CD14-positive monocyte (primary cell): ENCODE measurements around the gene MAST4. TPM values are rescaled to one million over a fixed set of nuclear protein-coding genes. Genes with fewer than 3 reads are reported as not detected.

Experiments
- DNase-seq, 3 donors: peaks; one replicate each; pipeline ENCODE4 v3.0.0-alpha.2; 2011 to 2022
- H2AFZ ChIP-seq: 2 replicates; pipeline ENCODE4 v1.6.0; 2012; ENCODE audit warnings: mild to moderate bottlenecking, low read depth, low read length, inconsistent platforms; ENCODE audit not compliant: insufficient read depth, poor library complexity, severe bottlenecking
- H3K27ac ChIP-seq, 2 donors: 1 replicate in 1 of 2; 2 replicates in 1 of 2; pipeline ENCODE4 v1.5.1; 2012 to 2013; ENCODE audit warnings: low read length in 2 of 2, control low read depth in 1 of 2, inconsistent platforms in 1 of 2, low read depth in 1 of 2, mild to moderate bottlenecking in 1 of 2
- H3K27me3 ChIP-seq, 2 donors: one replicate each; pipeline versions ENCODE4 v1.6.0 to v1.6.1; 2011 to 2013; ENCODE audit warnings: low read length in 2 of 2; ENCODE audit not compliant: control insufficient read depth in 2 of 2, insufficient read depth in 2 of 2
- H3K36me3 ChIP-seq, 2 donors: replicated peaks in 1 of 2; 1 replicate in 1 of 2; 2 replicates in 1 of 2; pipeline versions ENCODE4 v1.5.1 to v1.6.1; 2012 to 2013; ENCODE audit warnings: low read length in 2 of 2, control low read depth in 1 of 2, inconsistent platforms in 1 of 2, mild to moderate bottlenecking in 1 of 2; ENCODE audit not compliant: insufficient read depth in 2 of 2, control insufficient read depth in 1 of 2
- H3K4me1 ChIP-seq, 2 donors: 1 replicate in 1 of 2; 2 replicates in 1 of 2; pipeline versions ENCODE4 v1.5.1 to v1.6.1; 2012 to 2013; ENCODE audit warnings: low read length in 2 of 2, control low read depth in 1 of 2, inconsistent platforms in 1 of 2, mild to moderate bottlenecking in 1 of 2, moderate library complexity in 1 of 2; ENCODE audit not compliant: insufficient read depth in 2 of 2, control insufficient read depth in 1 of 2
- H3K4me2 ChIP-seq: replicated peaks from 2 replicates; pipeline ENCODE3; 2012; ENCODE audit warnings: low read length, moderate library complexity, mild to moderate bottlenecking; ENCODE audit not compliant: poor library complexity, severe bottlenecking; ENCODE audit errors: extremely low read depth
- H3K4me3 ChIP-seq, 3 experiments: fragments of 200-600 bp in 1 of 3; sonication (generic) in 1 of 3; replicated peaks in 1 of 3; 1 replicate in 2 of 3; 2 replicates in 1 of 3; pipeline ENCODE4 v1.5.1; 2011 to 2013; ENCODE audit warnings: low read length in 3 of 3, mild to moderate bottlenecking in 3 of 3, control low read depth in 2 of 3, low read depth in 2 of 3, inconsistent platforms in 1 of 3, moderate library complexity in 1 of 3
- H3K79me2 ChIP-seq: 2 replicates; pipeline ENCODE4 v1.6.0; 2012; ENCODE audit warnings: mild to moderate bottlenecking, control low read depth, inconsistent platforms, low read length, moderate library complexity; ENCODE audit not compliant: insufficient read depth
- H3K9ac ChIP-seq: 2 replicates; pipeline ENCODE4 v1.6.0; 2017; ENCODE audit warnings: low read length, mild to moderate bottlenecking; ENCODE audit not compliant: insufficient read depth, poor library complexity, severe bottlenecking
- H3K9me3 ChIP-seq, 2 donors: replicated peaks in 1 of 2; 1 replicate in 1 of 2; 2 replicates in 1 of 2; pipeline versions ENCODE4 v1.5.1 to v1.6.1; 2012 to 2013; ENCODE audit warnings: low read length in 2 of 2, control low read depth in 1 of 2; ENCODE audit not compliant: control insufficient read depth in 1 of 2, insufficient read depth in 1 of 2
- H4K20me1 ChIP-seq: 2 replicates; pipeline ENCODE4 v1.6.0; 2012; ENCODE audit warnings: mild to moderate bottlenecking, low read length, control low read depth, moderate library complexity; ENCODE audit not compliant: insufficient read depth
- H3K27ac Mint-ChIP-seq, 7 donors: one replicate each; pipeline ENCODE4 v1.8.0; 2020; ENCODE audit warnings: mild to moderate bottlenecking in 7 of 7, mixed read lengths in 7 of 7, moderate library complexity in 6 of 7, inconsistent platforms in 2 of 7
- H3K27me3 Mint-ChIP-seq, 3 donors: one replicate each; pipeline ENCODE4 v1.8.0; 2021 to 2022; ENCODE audit warnings: low read depth in 3 of 3, mild to moderate bottlenecking in 3 of 3, mixed read lengths in 3 of 3, moderate library complexity in 3 of 3, inconsistent platforms in 1 of 3
- H3K36me3 Mint-ChIP-seq, 2 donors: one replicate each; pipeline ENCODE4 v1.8.0; 2020; ENCODE audit warnings: mixed read lengths in 2 of 2, inconsistent platforms in 1 of 2, mild to moderate bottlenecking in 1 of 2
- H3K4me1 Mint-ChIP-seq: one replicate; pipeline ENCODE4 v1.8.0; 2020; ENCODE audit warnings: mild to moderate bottlenecking, mixed read lengths
- H3K4me3 Mint-ChIP-seq, 2 donors: one replicate each; pipeline ENCODE4 v1.8.0; 2020; ENCODE audit warnings: mild to moderate bottlenecking in 2 of 2, mixed read lengths in 2 of 2, moderate library complexity in 1 of 2
- H3K9me3 Mint-ChIP-seq, 7 donors: one replicate each; pipeline ENCODE4 v1.8.0; 2020 to 2022; ENCODE audit warnings: mixed read lengths in 7 of 7, mild to moderate bottlenecking in 6 of 7, moderate library complexity in 6 of 7, inconsistent platforms in 2 of 7
- CTCF ChIP-seq: fragments of 200-600 bp; IDR thresholded peaks from one replicate; pipeline ENCODE4 v1.8.0; 2022; ENCODE audit warnings: antibody characterized with exemption, mild to moderate bottlenecking
- WGBS: methylation state at CpG from one replicate; pipeline ENCODE4 v1.1.5; 2013; ENCODE audit warnings: missing lambda C conversion rate; ENCODE audit not compliant: insufficient coverage; 5-methylcytosine and 5-hydroxymethylcytosine counted together
- intact Hi-C, 2 donors: fragments of 100-400 bp; cut with micrococcal nuclease; formaldehyde crosslinking; loops; one replicate each; pipeline versions ENCODE4 v1.15.0 to v1.15.1; 2023
- polyA plus RNA-seq, 3 donors: library from polyadenylated mRNA; depleted of rRNA in 1 of 3; unstranded in 2 of 3; stranded (reverse) in 1 of 3; fragments of 300-500 nt in 2 of 3; fragments of >200 nt in 1 of 3; fragmentation: Illumina TruSeq in 2 of 3; gene quantifications; 1 replicate in 2 of 3; 2 replicates in 1 of 3; pipeline ENCODE4 v1.2.3, GENCODE V29; 2012 to 2021

Gene MAST4
- polyA plus RNA-seq, 3 donors: 0.03 to 0.24 TPM; not detected in 1

GRCh38 chr5:67035098-67035740 lies 439.0 kb downstream of the MAST4 start:
- no peak overlapping the region for H3K4me2 ChIP-seq
- intact Hi-C loops: no loop called here
- Mint-ChIP-seq H3K27ac (no peak overlapping the region), H3K4me1 (peaks cover 26% of the 10 kb centered on the region), H3K9me3 (no peaks in the 10 kb centered on the region), H3K27me3 (peaks cover 0 to 1% (median 0%) of the 10 kb centered on the region in 3 donors), H3K36me3 (no peaks in the 10 kb centered on the region), H3K4me3 (no peak overlapping the region)
- H3K27me3 ChIP-seq: no peaks in the 10 kb centered on the region
- H3K4me1 ChIP-seq: peaks cover 14 to 21% of the 10 kb centered on the region in 2 donors
- H3K79me2 ChIP-seq: no peaks in the 10 kb centered on the region
- no peaks in the 10 kb centered on the region for H3K36me3 ChIP-seq
- H3K9me3 ChIP-seq: no peaks in the 10 kb centered on the region
- H3K9ac ChIP-seq: no peak overlapping the region
- no CpG with 5 or more reads among the region's 4 CpGs for WGBS
- H4K20me1 ChIP-seq: no peaks in the 10 kb centered on the region
- no peak for TF ChIP-seq CTCF
- DNase-seq: no peak
- H3K4me3 ChIP-seq: no peak overlapping the region
- H2AFZ ChIP-seq: no peak overlapping the region
- H3K27ac ChIP-seq: no peak overlapping the region

- no peaks in the 10 kb centered on the region for H3K79me2 ChIP-seq
- Mint-ChIP-seq H3K36me3 (no peaks in the 10 kb centered on the region), H3K27ac (no peak overlapping the region)
These were observed 441.0 kb downstream of the MAST4 start for GRCh38 chr5:67037171-67037570.

More at GRCh38 chr5:67037171-67037570, 441.0 kb downstream of the MAST4 start:
- Histone ChIP-seq H4K20me1 (no peaks in the 10 kb centered on the region), H3K4me3 (no peak overlapping the region), H3K9me3 (no peaks in the 10 kb centered on the region), H3K4me1 (peaks cover 17 to 23% of the 10 kb centered on the region in 2 donors), H3K9ac (no peak overlapping the region), H2AFZ (no peak overlapping the region), H3K4me2 (no peak overlapping the region), H3K36me3 (no peaks in the 10 kb centered on the region), H3K27me3 (no peaks in the 10 kb centered on the region), H3K27ac (no peak overlapping the region)
- Mint-ChIP-seq H3K27me3 (peaks cover 0 to 1% (median 1%) of the 10 kb centered on the region in 3 donors), H3K9me3 (no peaks in the 10 kb centered on the region), H3K4me3 (no peak overlapping the region), H3K4me1 (peaks cover 29% of the 10 kb centered on the region)
- intact Hi-C loops: no loop called here
- DNase-seq: no peak
- WGBS: no CpG with 5 or more reads among the region's 1 CpG
- TF ChIP-seq CTCF: no peak
